Measurements from ENCODE around the gene ACO2. TPM values are rescaled to one million over a fixed set of nuclear protein-coding genes. Genes with fewer than 3 reads are reported as not detected.

The ACO2 gene
- total and polyA plus RNA-seq, 2 of the 8 experiments (the other 6 are each of a cell fraction or from before 2014, with no cell fraction given) = 52.8 to 75.4 TPM

DNA sequence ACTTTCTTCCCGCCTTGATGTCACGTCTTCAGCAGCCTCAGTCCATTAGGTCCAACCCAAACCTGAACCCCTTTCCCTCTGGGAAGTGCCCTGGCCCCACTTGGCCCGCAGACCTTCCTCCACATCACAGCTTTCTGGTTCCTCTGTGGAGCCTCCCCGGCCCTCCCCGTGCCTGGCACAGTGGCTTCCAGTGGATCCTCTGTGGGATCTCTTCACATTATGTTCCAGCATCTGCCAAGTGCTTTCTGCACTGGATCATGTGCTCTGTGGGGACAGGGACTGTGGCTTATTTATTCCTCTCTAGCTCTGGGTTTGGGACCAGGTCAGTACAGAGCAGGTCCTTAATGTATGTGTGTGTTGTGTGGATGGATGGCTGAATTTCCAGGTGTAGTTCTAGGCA is 44.5 kb downstream of the ACO2 start (continued):
- TF ChIP-seq CBX8 (IDR thresholded peaks at IDR 0.05; ENCODE audit: borderline replicate concordance, low read depth, low read length) = no peak
- TF ChIP-seq, protein P1, sequence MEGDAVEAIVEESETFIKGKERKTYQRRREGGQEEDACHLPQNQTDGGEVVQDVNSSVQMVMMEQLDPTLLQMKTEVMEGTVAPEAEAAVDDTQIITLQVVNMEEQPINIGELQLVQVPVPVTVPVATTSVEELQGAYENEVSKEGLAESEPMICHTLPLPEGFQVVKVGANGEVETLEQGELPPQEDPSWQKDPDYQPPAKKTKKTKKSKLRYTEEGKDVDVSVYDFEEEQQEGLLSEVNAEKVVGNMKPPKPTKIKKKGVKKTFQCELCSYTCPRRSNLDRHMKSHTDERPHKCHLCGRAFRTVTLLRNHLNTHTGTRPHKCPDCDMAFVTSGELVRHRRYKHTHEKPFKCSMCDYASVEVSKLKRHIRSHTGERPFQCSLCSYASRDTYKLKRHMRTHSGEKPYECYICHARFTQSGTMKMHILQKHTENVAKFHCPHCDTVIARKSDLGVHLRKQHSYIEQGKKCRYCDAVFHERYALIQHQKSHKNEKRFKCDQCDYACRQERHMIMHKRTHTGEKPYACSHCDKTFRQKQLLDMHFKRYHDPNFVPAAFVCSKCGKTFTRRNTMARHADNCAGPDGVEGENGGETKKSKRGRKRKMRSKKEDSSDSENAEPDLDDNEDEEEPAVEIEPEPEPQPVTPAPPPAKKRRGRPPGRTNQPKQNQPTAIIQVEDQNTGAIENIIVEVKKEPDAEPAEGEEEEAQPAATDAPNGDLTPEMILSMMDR (IDR thresholded peaks at IDR 0.05; ENCODE audit: control extremely low read depth in 1 of 3, insufficient read depth in 1 of 3, low read depth in 1 of 3, low read length in 3 of 3) = no peak
- TF ChIP-seq SUZ12 (IDR thresholded peaks at IDR 0.05; ENCODE audit: low read length) = no peak

All from H1 (cell line).